IPS-18c (cell line): ENCODE data around the gene FTCDNL1.

ENCODE experiments used
- H3K4me3 ChIP-seq: 2 replicates; pipeline ENCODE4 v1.7.0; 2013; ENCODE audit warnings: low read depth, mild to moderate bottlenecking, low read length, moderate library complexity; ENCODE audit not compliant: insufficient read depth
- H3K9me3 ChIP-seq: one replicate; pipeline ENCODE4 v1.6.1; 2013; ENCODE audit warnings: mild to moderate bottlenecking, low read length, moderate library complexity; ENCODE audit not compliant: control insufficient read depth, insufficient read depth

Gene FTCDNL1

DNA sequence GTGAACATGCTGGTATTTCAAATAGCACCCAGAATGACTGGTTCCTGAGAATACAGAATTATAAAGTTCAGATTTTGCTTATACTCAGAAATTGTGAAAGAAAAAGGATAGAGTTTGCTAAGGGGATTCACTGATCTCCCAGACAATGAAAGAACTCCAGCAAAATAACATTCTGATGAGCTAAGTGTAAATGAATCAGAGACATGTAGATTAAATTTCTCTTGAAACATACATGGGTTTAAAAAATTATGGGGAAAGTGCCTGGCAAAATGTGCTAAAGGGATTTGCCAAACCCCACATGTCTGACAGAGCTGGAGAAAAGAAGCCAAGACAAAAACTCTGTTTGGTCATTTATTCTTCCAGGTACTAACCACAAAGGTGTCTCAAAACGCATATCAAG, 116.3 kb downstream of the FTCDNL1 start:
- H3K4me3 ChIP-seq: no peak overlapping the region

DNA sequence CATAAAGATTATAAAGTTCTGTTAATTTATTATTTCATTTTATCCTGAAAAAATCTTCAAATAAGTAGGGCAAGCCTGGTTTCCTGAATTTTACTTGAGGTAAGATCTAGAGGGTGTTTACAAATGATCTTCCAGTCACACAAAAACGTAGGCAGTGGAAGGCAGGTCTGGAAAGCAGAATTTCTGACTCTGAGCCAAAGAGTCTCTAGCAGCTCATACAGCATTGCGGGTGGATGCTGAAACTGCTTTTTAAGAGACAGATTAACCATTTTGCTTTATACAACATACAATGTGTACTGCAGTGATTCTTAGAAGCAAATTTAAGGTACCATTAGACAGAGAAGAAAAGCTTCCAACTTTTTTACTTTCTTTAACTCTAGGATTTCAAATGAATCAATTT, 117.0 kb downstream of the FTCDNL1 start:
- Histone ChIP-seq H3K9me3 (no peaks in the 10 kb centered on the region), H3K4me3 (no peak overlapping the region)

More for the DNA sequence above, 116.3 kb downstream of the FTCDNL1 start:
- H3K9me3 ChIP-seq: no peaks in the 10 kb centered on the region

DNA sequence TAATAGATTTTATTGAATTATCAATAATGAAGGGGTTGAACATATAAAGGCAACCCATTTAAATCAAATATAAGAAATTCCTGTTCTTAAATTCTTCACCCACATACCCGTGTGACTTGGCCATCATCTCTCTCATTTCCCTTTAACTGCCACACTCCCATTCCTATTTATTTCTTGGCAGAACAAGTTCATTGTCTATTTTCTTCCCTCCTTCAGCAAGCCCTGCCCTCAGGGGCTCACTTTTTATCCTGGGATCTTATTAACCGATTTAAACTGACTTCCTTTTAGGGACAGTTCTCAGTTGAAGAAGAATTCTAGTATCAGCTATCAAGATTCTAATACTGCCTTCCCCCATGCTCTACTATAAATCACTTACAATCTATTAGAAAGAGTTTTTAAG, 123.2 kb downstream of the FTCDNL1 start:
- H3K4me3 ChIP-seq: no peak overlapping the region
- no peaks in the 10 kb centered on the region for H3K9me3 ChIP-seq

- Histone ChIP-seq H3K9me3 (no peaks in the 10 kb centered on the region), H3K4me3 (no peak overlapping the region)
These were observed 123.7 kb downstream of the FTCDNL1 start for GRCh38 chr2:199727306-199727705.

DNA sequence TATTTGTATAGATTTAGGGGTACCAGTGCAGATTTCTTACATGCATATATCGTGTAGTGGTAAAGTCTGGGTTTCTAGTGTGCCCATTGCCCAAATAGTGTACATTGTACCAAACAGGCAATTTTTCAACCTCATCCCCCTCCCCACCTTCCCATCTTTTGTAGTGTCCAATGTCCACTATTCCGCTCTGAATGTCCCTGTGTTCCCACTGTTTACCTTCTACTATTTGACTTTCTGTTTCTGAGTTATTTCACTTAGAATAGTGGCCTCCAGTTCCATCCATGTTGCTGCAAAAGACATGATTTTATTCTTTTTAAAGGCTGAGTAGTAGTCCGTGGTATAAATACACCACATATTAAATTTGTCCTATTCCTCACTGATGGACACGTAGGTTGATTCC, 132.9 kb downstream of the FTCDNL1 start:
- Histone ChIP-seq H3K9me3 (no peaks in the 10 kb centered on the region), H3K4me3 (no peak overlapping the region)

- no peak overlapping the region for H3K4me3 ChIP-seq
- no peaks in the 10 kb centered on the region for H3K9me3 ChIP-seq
These were observed 133.4 kb downstream of the FTCDNL1 start for GRCh38 chr2:199717587-199717907.

- H3K4me3 ChIP-seq: no peak overlapping the region
- no peaks in the 10 kb centered on the region for H3K9me3 ChIP-seq
These were observed 134.0 kb downstream of the FTCDNL1 start for GRCh38 chr2:199716807-199717586.

DNA sequence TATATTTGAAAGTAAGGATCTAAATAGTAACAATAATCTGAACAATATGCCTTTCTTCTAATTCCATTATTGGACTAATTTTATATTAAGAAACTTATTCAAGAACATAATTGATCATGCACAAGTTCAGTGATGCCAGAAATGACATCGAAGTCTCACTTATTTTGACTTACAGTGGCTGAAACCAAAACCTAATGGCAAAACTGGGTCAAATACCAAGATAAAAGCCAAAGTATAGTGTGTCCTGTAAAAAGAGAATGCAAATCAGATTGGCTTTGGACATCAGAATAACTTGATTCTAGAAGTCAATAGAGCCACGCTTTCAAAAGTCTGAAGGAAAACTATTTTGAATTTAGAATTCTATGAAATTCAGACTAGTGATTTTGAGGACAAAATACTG, 137.2 kb downstream of the FTCDNL1 start:
- Histone ChIP-seq H3K9me3 (no peaks in the 10 kb centered on the region), H3K4me3 (no peak overlapping the region)

DNA sequence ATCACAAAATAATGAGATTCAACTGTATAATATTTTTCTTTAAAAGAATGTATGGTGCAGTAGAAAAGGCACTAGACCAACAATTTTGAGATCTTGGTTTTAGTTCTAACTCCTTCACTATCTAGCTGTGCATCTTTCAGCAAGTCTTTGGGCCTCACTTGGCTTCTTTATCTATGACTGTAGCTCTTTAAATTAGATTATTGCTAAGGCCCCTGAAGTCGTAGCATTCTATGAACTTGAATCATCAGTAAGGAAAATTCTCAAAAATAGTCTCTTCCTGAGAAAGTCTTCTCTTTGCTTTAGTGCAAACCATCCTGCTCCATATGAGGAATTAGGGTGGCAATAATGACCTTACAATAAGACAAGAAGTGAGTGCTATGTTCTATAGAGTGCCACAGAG, 140.4 kb downstream of the FTCDNL1 start:
- Histone ChIP-seq H3K9me3 (no peaks in the 10 kb centered on the region), H3K4me3 (no peak overlapping the region)
